Left forelimb (tissue), 1 donor: Measurements from ENCODE around the gene CALCA.

ENCODE experiments used
- DNase-seq: peaks from one replicate; pipeline ENCODE4 v3.0.0-alpha.2; 2018; ENCODE audit warnings: low spot score

The CALCA gene

DNA sequence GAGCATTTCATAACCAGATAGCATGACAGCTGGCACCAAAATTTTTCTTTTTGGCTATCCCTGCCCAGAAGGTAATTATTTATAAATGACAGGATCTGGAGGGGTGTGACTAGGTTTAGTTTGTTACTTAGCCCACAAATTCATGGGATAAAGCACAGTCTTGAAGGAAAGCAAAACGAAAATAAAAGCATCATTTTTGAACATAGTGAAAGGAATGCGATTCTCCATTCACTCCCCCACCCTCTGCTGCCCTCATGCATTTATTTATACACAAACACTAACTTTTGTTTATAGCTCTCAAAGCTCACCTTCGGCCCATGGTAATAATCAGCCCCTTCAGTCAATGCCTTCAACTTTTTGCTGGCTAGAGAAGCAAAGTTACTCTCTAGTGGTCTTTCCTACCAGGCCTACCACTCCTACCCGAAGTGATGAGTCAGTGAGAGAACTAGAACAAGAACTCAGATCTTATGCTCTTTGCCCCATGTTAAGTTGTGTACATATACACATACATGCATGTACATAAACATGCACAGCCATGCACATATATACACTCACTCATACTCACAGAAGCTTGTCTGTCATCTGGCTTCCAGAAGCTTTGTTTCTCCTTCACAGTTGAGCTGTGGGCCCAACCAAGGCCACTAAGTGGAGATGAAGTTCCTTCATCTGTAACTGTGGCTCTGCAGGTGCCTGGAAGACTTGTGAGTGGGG is 22.6 kb downstream of the CALCA start:
- DNase-seq = no peak

DNA sequence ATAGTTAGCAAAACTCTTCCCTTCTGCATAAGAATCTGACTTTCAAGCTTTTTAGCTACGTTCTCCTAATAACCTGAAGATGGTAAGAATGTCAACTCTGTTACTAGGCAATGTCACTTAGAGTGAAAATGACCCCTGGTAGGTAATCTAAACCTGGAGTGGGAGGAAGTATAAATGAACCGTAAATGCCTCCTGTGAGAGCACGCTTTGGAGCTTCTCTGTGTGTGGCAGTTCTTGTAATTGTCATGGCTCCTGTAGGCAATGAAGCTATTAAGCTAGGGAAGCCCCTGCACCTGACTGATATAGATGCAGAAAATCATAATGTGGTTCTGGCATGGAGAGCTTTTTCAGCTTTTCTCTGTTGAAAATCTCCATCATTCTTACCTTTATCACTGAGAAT is 29.4 kb downstream of the CALCA start:
- no peak for DNase-seq

DNA sequence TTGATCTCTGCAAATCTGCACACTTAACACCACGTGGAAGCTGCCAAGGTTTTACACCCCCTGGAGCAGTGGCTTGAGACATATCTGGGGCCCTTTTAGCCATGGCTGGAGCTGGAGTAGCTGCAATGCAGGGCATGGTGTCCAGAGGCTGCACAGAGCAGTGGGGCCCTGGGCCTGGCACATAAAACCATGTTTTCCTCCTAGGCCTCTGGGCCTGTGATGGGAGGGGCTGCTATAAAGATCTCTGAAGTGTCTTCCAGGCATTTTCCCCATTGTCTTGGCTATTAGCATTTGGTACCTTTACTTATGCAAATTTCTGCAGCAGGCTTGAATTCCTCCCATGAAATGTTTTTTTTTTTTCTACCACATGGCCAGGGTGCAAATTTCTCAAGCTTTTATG is 33.2 kb downstream of the CALCA start:
- no peak for DNase-seq

DNA sequence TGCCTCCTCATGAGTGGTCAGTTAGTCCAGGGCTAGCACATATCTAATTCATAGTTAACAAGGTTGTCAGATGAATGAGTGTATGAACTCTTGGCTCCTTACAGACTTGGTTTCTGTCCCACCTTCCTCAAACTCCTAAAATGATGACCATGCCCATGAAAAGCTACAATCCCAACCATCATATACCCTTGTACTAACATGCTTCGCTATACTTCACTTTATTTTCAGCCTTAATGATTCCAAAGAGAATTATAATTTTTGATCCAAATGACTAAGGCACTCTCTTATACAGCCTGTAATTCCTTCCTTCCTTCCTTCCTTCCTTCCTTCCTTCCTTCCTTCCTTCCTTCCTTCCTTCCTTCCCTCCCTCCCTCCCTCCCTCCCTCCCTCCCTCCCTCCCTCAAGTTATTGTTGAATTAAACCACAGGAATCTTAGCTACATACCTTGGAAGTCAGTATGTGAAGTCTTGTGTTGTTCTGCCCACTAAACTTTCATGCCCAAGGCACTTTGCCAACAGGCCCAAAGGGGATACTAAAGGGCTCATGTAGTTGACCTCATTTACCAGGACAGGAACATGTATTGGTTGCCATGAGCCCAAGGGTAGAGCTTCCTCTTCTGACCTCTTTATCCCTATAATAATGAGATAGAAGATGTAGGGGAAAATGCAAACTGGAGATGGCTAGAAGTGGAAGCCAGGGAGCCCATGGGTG is 37.4 kb downstream of the CALCA start:
- DNase-seq = no peak

- DNase-seq = no peak
Measured at GRCh38 chr11:14932447-14932846, 39.7 kb downstream of the CALCA start.

GRCh38 chr11:14930369-14930768 is 41.8 kb downstream of the CALCA start:
- DNase-seq = no peak

- DNase-seq = no peak
Measured at GRCh38 chr11:14927146-14927545, 45.0 kb downstream of the CALCA start.

GRCh38 chr11:14924318-14924717 is 47.8 kb downstream of the CALCA start:
- no peak for DNase-seq
